Measurements from ENCODE around the gene SMURF1. TPM values are rescaled to one million over a fixed set of nuclear protein-coding genes. Genes with fewer than 3 reads are reported as not detected.

SMURF1 gene
- total RNA-seq, 1 experiment from 2014 or later = 30.2 TPM

GRCh38 chr7:99011706-99012404, 132.1 kb downstream of the SMURF1 start:
- Histone ChIP-seq H3K4me2 (ENCODE audit: low read length) (no peak overlapping the region), H3K4me3 (ENCODE audit: low read length) (no peak overlapping the region), H3K9me2 (replicated peaks; ENCODE audit: low read length) (no peaks in the 10 kb centered on the region), H3K79me2 (ENCODE audit: low read length) (no peaks in the 10 kb centered on the region), H3F3A (ENCODE audit: low read length, unreplicated experiment) (no peaks in the 10 kb centered on the region), H3K27me3 (ENCODE audit: low read length) (no peaks in the 10 kb centered on the region), H3K36me3 (ENCODE audit: low read depth, low read length) (peaks cover 26% of the 10 kb centered on the region), H3K27ac (ENCODE audit: low read length) (no peak overlapping the region), H2AFZ (ENCODE audit: low read length) (no peak overlapping the region), H3K9ac (ENCODE audit: low read length) (no peak overlapping the region), H3K9me3 (ENCODE audit: low read length) (no peaks in the 10 kb centered on the region), H4K20me1 (ENCODE audit: low read length) (no peaks in the 10 kb centered on the region), H3K4me1 (ENCODE audit: insufficient read depth, low read length) (no peaks in the 10 kb centered on the region)
- ATAC-seq (no peak), DNase-seq (no peak)
- CTCF ChIA-PET = no interaction called here
- BruUV-seq (replicated peaks) = no TSS peak
- TF ChIP-seq EZH2phosphoT487 (IDR thresholded peaks at IDR 0.05; ENCODE audit: borderline replicate concordance, low read length) = no peak
- no peak for TF ChIP-seq EZH2 (IDR thresholded peaks at IDR 0.05; ENCODE audit: low read length, unreplicated experiment)
- TF ChIP-seq, protein P1, sequence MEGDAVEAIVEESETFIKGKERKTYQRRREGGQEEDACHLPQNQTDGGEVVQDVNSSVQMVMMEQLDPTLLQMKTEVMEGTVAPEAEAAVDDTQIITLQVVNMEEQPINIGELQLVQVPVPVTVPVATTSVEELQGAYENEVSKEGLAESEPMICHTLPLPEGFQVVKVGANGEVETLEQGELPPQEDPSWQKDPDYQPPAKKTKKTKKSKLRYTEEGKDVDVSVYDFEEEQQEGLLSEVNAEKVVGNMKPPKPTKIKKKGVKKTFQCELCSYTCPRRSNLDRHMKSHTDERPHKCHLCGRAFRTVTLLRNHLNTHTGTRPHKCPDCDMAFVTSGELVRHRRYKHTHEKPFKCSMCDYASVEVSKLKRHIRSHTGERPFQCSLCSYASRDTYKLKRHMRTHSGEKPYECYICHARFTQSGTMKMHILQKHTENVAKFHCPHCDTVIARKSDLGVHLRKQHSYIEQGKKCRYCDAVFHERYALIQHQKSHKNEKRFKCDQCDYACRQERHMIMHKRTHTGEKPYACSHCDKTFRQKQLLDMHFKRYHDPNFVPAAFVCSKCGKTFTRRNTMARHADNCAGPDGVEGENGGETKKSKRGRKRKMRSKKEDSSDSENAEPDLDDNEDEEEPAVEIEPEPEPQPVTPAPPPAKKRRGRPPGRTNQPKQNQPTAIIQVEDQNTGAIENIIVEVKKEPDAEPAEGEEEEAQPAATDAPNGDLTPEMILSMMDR (conservative IDR thresholded peaks at IDR 0.05; ENCODE audit: low read depth, low read length) = no peak
- POLR2A ChIA-PET (ENCODE audit: unreplicated experiment) = no interaction called here
- intact Hi-C loops (cut with micrococcal nuclease) = no loop called here

GRCh38 chr7:99011341-99011705, 132.6 kb downstream of the SMURF1 start:
- POLR2A ChIA-PET (ENCODE audit: unreplicated experiment) = no interaction called here

DNA sequence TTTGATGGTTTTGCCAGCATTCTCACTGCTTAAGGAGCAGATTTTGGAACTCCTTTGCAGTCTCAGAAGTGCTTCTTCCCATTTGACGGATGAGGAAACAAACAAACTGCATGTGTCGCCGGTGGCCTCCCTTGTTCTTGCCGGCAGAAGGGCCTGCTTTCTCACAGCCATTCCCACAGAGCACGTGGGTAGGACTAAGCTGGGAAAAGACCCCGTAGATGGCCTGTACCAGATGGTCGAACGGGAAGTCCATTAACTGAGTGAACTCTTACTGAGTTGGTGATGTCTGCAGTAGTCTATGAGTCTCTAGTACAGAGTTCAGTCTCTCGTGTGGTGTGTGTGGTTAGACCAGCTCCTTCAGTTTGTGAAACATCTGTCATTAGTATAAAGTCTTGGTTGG, 133.6 kb downstream of the SMURF1 start:
- Histone ChIP-seq H4K20me1 (ENCODE audit: low read length) (no peaks in the 10 kb centered on the region), H3K9me3 (ENCODE audit: low read length) (no peaks in the 10 kb centered on the region), H3K4me3 (ENCODE audit: low read length) (no peak overlapping the region), H3K4me2 (ENCODE audit: low read length) (no peak overlapping the region), H3K4me1 (ENCODE audit: insufficient read depth, low read length) (no peaks in the 10 kb centered on the region), H3K9ac (ENCODE audit: low read length) (no peak overlapping the region), H3K27me3 (ENCODE audit: low read length) (no peaks in the 10 kb centered on the region), H3K36me3 (ENCODE audit: low read depth, low read length) (peaks cover 31% of the 10 kb centered on the region), H3K79me2 (ENCODE audit: low read length) (no peaks in the 10 kb centered on the region), H3K27ac (ENCODE audit: low read length) (no peak overlapping the region), H3F3A (ENCODE audit: low read length, unreplicated experiment) (no peaks in the 10 kb centered on the region), H2AFZ (ENCODE audit: low read length) (no peak overlapping the region), H3K9me2 (replicated peaks; ENCODE audit: low read length) (no peaks in the 10 kb centered on the region)
- intact Hi-C loops (cut with micrococcal nuclease) = no loop called here
- no peak for TF ChIP-seq EZH2 (IDR thresholded peaks at IDR 0.05; ENCODE audit: low read length, unreplicated experiment)
- no peak for TF ChIP-seq EZH2phosphoT487 (IDR thresholded peaks at IDR 0.05; ENCODE audit: borderline replicate concordance, low read length)
- TF ChIP-seq, protein P1 (conservative IDR thresholded peaks at IDR 0.05; ENCODE audit: low read depth, low read length) = no peak
- ATAC-seq (no peak), DNase-seq (no peak)
- ChIA-PET CTCF (no interaction called here), POLR2A (ENCODE audit: unreplicated experiment) (no interaction called here)
- no TSS peak for BruUV-seq (replicated peaks)

More at GRCh38 chr7:99011341-99011705, 132.6 kb downstream of the SMURF1 start:
- CTCF ChIA-PET = no interaction called here
- H3K79me2 ChIP-seq (ENCODE audit: low read length) = no peaks in the 10 kb centered on the region
- BruUV-seq (replicated peaks) = no TSS peak
- no peaks in the 10 kb centered on the region for H3K9me2 ChIP-seq (replicated peaks; ENCODE audit: low read length)
- H3K27ac ChIP-seq (ENCODE audit: low read length) = no peak overlapping the region
- H3K36me3 ChIP-seq (ENCODE audit: low read depth, low read length) = peaks cover 31% of the 10 kb centered on the region
- H3K9ac ChIP-seq (ENCODE audit: low read length) = no peak overlapping the region
- no peak overlapping the region for H3K4me2 ChIP-seq (ENCODE audit: low read length)
- H4K20me1 ChIP-seq (ENCODE audit: low read length) = no peaks in the 10 kb centered on the region
- no peaks in the 10 kb centered on the region for H3K27me3 ChIP-seq (ENCODE audit: low read length)
- DNase-seq = no peak
- H3K4me3 ChIP-seq (ENCODE audit: low read length) = no peak overlapping the region
- no peak for ATAC-seq
- intact Hi-C loops (cut with micrococcal nuclease) = no loop called here
- H3F3A ChIP-seq (ENCODE audit: low read length, unreplicated experiment) = no peaks in the 10 kb centered on the region
- no peak overlapping the region for H2AFZ ChIP-seq (ENCODE audit: low read length)
- no peaks in the 10 kb centered on the region for H3K9me3 ChIP-seq (ENCODE audit: low read length)
- TF ChIP-seq EZH2 (IDR thresholded peaks at IDR 0.05; ENCODE audit: low read length, unreplicated experiment) (no peak), EZH2phosphoT487 (IDR thresholded peaks at IDR 0.05; ENCODE audit: borderline replicate concordance, low read length) (no peak)
- TF ChIP-seq, protein P1 (conservative IDR thresholded peaks at IDR 0.05; ENCODE audit: low read depth, low read length) = no peak
- no peaks in the 10 kb centered on the region for H3K4me1 ChIP-seq (ENCODE audit: insufficient read depth, low read length)

Measured in PC-3 (cell line).